NCI-H2029 (cell line): ENCODE data around the gene NOS2.
"Not testable (repeated sequence)": the region's sequence is repeated elsewhere in the genome, so short reads cannot be mapped to it uniquely, and the experiment has no call there.

Experiments used
- DNase-seq: peaks from one replicate; lab custom pipeline; 2025; lab: John Stamatoyannopoulos, UW

Gene NOS2

DNA sequence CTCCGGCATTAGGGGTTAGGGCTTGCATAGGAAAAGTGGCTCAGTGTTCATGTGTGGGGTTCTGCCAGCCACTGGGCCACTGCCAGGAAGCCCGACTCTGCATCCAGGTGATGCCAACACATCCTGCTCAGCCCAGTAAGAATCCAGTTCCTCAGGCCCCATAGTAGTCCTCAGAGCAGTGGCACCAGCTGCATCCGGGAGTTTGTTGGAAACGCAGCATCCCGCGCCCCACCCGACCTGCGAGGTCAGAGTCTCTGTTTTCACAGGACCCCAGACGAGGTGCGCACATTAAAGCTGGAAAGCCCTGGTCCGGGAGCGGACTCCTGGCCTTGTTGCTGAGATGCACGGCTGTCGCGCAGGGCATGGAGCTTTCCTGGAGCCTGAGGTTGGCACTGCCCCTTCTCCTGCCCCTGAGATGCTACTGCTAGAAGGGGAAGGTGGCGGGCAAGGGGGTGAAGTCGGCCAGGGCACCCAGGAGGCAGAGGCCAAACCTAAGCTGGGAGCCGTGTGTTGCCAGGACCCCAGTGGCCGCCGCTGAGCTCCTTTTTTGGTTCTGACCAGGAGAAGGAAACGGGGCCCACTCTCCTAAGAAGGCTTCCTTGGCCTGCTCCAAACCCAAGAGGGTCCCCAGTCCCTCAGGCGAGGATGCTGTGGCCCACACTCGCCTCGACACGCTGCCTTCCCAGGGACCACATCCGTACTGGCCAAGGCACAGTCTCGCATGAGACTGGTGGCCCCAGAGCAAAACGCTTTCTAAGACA, 44.4 kb downstream of the NOS2 start:
- no peak for DNase-seq

DNA sequence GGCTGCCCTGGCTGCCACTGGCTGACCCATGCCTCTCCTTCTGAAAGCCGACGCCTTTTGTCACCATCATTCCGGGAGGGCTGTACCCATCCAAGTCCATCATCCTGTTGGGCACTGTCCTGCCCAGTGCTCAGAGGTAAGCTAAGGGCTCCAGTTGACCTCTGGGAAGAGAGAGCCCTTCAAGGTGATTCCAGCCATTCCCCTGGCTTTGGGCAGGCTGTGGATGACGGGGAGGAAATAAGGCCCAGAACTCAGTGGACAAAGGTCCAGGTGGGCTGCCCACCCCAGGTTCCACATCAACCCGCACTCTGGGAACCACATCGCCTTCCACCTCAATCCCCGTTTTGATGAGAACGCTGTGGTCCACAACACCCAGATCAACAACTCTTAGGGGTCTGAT, 45.8 kb downstream of the NOS2 start:
- no peak for DNase-seq

DNA sequence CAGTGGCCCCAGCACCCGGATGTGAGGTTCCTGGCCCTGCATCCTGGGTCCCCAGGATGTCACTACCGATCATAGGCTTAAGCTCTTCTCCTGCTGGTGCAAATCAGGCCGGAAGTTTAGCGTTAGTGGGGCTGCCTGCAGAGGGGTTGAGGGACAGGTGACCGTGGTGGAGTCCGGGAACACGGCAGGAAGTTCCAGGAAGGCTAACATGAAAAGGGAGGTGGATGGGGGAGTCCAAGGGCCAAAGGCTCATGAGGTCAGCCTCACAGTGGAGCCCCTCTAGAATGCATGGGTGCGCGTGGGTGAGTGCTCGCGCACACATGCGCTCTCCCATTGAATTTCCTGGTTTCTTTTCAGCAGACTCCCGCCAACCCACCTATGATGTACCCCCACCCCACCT, 46.6 kb downstream of the NOS2 start:
- DNase-seq, result not testable (repeated sequence)

DNA sequence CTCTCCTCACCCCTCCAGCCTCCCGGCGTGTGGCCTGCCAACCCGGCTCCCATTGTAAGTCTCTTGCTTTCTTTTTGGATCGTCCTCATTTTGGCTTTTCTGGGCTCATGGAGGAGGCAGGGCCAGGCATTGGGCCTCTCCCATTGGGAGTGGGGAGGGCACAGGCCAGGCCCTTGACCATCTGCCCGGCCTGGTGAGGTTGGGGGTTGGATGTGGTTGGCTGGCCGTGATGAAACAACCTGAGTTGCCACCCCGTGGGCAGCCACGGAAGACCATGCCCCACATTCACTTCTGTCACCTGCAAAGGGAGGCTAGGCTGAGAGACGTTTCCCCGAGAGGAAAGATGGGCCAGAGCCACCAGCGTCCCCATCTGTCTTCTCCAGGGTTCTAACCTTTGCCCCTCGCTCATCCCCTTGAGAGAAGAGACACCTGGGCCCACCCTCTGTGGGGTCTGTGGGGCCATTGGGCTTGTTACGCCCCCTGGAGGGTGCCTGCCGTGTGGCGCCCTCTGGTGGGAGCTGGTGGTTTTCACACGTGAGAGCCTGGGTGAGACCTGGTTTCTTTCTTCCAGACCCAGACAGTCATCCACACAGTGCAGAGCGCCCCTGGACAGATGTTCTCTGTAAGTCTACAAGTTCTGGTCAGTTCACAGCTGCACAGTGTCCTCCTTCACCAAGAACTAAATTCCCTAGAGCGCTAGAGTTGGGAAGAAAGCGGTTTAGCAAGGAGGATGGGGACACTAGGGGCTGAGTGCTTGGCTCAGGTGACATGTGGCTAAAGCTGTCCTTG, 47.3 kb downstream of the NOS2 start:
- DNase-seq, result not testable (repeated sequence)

DNA sequence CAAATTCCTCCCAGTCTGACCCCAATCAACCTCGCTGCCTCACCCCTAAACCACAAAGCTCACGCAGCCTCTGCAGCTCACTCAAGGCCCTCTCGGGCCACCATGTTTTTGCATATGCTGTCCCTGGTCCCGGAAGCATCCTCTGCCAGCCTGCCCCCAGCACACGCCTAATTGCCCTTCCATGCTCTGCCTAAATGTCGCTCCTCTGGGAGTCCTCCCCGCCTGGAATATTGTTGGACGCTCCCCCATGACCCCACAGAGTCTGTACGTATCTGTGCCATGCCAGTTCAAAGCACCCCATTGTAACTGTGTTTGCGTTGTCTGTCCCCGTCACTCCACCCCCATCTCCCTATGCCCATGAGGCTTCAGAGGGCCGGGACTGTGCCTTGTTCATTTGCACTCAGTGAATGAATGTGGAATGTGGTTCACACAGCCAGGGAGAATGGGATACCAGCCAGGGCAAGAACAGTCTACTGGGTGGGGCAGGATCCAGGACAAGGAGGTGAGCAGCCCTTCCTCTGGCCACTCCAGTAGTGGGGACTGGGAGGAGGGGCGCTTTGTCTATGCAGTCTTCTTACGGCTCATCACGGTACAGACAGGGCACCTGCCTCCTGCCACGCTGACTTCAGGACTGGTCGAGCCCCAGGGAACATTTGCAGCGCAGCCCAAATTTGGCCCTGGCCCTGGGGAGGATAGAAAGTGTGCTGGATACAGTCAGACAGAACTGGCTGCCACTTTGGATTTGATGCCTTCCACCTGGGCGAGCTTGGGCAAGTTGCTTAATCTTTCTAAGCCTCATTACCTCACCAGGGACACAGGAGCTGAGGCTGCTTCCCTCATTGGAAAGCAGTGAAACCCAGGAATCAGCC, 48.5 kb downstream of the NOS2 start:
- no peak for DNase-seq

DNA sequence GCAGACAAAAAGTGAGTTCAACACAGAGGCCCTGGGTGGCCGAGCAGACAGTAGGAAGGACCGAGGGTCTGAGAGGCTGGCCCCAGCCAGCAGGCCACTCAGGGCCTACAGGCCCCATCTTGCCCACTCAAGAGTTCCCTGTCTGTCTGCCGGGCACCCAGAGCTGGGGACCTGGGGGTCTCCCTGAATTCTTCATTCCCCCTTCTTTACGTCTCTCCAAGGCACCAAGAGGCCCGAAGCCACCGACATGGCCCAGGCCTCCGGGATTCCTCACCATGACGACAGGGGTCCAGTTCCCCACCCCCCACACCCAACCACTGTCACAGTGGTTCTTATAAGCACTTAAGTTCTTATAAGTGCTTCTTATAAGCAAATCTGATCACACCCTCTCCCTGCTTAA, 49.2 kb downstream of the NOS2 start:
- DNase-seq, result no peak

DNA sequence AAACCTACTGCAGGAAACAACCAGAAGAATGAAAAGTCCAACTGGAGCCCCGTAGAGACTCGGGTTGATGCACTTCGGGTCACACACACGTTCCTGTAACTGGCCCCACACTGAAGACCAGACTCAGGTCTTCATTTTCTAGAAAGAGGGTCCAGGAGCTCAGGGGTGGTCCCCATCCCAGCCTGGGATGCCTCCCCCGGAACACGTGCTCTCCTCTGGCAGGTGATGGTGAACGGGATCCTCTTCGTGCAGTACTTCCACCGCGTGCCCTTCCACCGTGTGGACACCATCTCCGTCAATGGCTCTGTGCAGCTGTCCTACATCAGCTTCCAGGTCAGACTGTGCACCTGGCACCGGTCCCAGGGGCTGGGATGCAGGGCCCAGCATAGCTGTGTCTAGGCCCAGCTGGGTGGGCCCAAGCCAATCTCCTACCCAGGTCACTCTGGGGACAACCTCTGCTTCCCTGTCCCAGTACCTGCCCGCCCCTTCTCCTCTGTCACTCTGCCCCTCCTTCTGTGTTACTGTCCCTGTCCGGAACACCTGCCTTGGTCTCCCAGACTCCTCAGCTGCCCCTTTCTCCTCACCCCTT, 50.7 kb downstream of the NOS2 start:
- DNase-seq, result not testable (repeated sequence)

DNA sequence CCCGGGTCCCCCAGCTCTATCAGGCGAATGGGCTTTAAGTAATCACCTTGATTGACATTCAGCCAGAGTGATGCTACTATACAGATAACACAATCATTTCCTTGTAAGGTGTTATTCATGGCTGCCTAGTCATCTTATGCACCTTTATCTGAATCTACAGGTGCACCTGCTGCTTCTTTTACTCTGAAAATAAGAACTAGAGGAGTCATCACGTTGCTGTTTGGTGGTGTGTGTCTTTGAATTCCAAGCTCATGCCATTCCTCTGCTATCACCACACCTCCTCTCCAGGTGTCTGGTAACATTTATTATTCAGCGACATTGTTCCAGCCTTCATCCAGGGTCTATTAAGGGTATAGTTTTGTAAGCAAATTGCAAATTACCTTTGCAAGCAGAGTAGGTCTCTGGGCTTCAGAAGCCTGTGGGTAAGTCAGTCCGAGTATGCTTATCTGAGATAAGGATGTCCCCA, 51.9 kb downstream of the NOS2 start:
- DNase-seq, result no peak

DNA sequence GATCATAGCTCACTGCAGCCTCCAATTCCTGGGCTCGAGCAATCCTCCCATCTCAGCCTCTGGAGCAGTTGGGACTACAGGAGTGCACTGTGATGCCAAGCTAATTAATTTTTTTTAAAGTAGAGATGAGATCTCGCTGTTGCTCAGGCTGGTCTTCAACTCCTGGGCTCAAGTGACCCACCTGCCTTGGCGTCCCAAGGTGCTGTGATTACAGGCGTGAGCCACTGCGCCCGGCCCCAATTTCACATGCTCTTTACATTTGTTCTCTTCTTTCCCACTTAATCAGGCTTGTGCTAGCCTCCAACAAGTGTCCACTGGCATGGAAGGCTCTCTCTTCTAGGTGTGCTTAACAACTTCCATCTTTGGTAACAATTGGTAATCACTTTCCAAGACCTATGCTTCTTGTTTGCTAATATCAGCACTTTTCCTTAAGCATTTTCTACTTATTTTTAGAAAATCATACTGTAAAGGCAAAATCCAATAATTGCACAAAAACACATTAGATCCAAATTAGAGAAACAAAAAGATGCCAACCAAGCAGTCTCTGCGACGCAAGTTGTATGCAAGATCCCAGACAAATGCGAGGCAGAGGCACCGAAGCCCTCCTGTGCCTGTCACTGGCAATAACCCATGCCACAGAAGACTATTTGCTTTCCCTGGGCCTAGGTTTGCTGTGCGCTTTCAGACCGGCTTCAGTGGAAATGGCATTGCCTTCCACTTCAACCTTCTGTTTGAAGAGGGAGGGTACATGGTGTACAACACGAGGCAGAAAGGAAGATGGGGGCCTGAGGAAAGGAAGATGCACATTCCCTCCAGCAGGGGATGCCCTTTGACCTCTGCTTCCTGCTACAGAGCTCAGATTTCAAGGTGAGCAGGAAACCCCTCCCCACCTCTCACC, 52.6 kb downstream of the NOS2 start:
- no peak for DNase-seq

DNA sequence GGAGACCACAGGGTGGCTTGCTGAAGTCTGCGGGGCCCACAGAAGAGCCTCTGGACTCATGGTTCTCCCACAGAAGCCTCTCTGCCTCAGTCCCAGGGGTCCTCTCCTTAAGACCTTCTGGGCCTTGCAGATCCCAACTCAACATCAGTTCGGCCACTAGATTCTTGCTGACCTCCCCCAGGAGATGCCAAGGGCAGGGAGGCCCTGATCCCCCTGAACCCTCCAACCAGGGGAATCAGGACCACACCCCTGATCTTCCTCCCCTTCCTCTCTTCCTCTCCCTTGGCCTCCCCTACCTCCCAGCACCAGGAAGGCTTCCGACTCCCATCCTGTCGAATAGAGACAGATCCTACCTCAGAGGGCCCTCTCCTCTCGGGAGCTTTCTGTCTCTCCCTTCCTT, 53.4 kb downstream of the NOS2 start:
- DNase-seq, result no peak

DNA sequence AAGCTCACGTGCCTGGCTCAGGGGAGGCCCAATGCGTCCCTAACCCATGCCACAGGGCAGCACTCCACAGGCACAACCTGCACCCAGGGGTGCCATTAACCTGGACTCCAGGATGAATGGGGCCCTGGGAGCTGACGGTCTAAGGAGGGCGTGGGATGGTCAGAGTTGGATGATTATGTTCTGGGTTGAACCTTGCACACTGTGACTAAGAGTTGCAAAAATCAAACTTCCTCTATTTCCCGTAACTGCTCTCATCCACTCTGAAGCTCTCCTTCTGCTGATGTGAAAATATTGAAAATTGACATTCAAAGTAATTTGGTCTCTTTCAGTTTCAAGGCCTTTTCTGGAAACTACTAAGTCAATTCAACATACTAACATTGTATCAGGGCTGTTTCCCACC, 54.0 kb downstream of the NOS2 start:
- DNase-seq, result not testable (repeated sequence)

DNA sequence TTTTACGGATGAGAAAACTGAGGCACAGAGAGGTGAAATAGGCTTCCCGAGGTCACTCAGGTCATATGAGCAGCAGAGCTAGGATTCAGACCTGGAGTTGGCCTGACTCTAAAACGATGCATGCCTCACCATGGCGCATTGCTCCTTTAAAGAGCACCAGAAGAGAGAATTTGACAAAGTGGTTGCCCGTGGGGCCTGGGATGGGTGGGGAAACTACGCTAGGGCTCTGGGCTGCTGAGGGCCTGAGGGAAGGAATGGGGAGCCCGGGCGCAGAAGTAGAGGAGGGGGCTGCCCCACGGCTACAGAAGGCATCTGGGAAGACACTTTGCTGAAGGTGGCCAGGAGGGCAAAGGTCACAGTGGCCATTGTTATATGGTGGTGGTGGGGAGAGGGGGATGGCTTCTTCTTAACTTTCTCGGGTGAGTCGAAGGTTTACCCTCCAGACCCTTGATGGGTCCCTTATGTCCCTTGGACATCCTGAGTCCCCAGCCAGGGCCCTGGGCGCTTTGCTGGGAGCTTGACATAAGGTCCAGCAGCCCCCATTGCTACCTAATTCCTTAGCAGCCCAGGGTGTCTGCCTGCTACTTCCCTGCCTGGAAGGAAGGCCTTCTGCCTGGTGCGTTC, 55.0 kb downstream of the NOS2 start:
- DNase-seq, result not testable (repeated sequence)

DNA sequence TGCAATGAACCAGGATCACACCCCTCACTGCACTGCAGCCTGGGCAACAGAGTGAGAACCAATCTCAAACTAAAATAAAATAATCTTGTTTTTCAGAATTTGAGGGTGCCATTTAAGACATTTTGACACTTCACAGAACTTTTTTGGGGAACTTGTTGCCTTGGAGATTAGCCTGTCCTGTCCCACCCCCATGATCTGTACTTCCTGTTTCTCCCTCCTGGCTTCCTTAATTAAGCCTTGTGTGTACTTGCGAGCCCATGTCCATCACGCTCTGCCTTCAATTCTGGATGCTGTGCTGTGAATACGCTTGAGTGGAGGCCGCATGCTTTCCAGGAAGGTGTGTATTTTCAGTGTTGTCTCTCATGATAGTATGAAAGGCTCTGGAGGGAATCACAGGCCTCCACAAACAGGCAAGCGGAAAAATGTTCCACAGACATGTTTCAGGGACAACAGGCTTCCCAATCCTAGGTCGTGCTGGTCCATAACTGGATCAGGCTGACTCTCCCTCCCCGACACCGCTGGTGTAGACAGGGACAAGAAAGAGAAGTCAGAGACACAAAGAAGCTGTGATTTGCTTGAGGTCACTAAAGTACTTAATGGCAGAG, 56.9 kb downstream of the NOS2 start:
- no peak for DNase-seq

DNA sequence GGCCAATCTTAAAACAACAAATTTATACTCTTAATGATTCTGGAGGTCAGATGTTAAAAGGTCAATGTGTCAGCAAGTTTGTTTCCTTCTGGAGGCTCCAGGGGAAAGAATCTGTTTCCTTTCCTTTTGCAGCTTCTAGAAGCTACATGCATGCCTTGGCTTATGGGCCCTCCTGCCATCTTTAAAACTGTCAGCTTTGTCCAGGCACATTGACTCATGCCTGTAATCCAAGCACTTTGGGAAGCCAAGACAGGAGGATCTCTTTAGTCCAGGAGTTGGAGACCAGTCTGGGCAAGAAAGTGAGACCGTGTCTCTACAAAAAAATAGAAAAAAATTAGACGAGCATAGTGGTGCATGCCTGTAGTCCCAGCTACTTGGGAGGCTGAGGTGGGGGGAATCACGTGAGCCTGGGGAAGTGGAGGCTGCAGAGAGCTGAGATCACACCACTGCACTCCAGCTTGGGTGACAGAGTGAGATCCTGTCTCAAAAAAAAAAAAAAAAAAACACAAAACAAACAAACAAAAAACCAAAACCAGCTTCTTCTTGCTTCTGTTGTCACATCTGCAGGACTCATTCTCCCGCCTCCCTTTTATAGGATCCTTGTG, 58.3 kb downstream of the NOS2 start:
- DNase-seq, result no peak

DNA sequence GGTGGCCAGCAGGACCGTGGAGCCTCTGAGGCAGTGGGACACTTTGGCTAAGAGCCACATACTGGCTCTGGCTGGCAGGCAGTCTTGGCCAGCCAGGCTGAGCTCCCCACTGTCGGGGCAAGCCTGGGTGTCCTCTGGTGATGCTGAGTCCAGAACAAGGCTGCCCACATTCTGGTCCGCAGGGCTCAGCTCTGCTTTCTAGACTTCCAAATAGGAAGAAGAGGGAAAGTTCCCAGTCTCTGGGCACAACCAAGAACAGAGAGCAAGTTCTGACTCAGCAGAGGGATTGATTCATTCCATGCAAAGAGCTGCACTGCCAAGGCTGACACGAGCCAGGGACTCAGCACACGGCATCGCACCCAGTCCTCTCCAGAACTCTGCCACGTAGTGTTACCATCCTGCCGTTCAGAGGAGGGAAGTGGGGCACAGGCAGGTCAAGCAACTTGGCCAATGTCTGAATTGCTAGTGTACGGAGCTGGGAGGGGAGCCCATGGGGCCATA, 58.9 kb downstream of the NOS2 start:
- DNase-seq, result no peak

DNA sequence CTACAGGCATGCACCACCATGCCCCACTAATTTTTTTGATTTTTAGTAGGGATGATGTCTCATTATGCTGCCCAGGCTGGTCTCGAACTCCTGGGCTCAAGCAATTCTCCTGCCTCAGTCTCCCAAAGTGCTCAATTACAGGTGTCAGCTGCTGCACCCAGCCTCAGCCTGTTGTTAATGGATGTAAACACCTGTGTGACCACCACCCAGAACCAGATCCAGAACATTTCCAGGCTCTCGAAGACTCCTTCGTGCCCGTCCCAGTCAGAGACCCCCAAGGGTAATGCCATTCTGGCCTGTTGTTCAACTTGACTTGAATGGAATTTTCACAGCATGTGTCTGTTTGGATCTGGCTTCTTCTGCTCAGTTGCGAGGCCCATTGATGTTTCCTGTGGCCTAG, 59.8 kb downstream of the NOS2 start:
- not testable (repeated sequence) for DNase-seq

DNA sequence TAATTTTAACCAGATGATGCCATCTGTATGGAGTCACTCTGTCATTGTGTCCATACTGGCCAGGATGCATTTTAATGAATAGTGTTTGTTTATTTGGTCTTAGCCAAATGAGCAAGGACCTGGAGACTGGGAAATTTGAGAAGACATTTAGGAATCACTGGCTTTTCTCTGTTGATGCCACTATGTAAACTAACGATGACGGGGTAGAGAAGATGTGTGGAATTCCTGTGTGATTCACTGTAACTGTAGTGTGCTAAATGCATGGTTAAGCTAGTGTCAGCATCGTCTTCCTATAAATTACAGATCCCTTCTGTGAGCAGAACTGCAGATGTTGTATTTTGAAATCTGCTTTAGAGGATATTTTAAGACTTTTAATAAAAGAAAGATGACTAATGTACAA, 66.6 kb downstream of the NOS2 start:
- no peak for DNase-seq

DNA sequence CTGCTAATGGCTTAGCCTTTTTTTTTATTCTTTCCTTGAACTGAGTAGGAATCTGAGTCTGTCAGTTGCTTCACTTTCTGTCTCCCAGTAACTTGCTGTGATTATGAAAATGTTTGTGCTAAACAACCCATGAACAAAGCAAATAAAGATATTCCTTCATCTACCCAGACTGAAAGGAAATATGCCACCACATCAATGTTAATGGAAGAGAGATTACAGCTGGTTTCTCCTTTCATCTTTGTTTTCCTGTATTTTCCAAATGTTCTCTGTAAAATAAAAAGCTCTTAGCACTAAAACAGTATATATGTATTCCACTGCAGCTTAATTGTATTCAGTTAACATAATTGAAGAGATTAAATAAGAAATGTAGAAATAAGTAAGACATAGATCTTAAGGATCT, 67.6 kb downstream of the NOS2 start:
- DNase-seq, result not testable (repeated sequence)

DNA sequence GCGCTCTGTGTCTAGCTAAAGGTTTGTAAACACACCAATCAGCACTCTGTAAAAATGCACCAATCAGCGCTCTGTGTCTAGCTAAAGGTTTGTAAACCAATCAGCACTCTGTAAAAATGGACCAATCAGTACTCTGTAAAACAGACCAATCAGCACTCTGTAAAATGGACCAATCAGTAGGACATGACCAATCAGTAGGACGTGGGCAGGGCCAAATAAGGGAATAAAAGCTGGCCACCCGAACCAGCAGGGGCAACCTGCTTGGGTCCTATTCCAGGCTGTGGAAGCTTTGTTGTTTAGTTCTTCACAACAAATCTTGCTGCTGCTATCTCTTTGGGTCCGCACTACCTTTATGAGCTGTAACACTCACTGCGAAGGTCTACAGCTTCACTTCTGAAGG, 74.3 kb downstream of the NOS2 start:
- not testable (repeated sequence) for DNase-seq
